Nephron progenitor cell (in vitro differentiated cells): Measurements from ENCODE around the gene PSTK.

Source experiments
- DNase-seq: peaks from one replicate; pipeline ENCODE4 v3.0.0; 2021
- H3K27ac Mint-ChIP-seq: 2 replicates; pipeline ENCODE4 v1.8.0; 2021; ENCODE audit warnings: mild to moderate bottlenecking, moderate library complexity, mixed read lengths
- H3K27me3 Mint-ChIP-seq: 2 replicates; pipeline ENCODE4 v1.8.0; 2021; ENCODE audit warnings: mild to moderate bottlenecking, low read depth, mixed read lengths; ENCODE audit not compliant: poor library complexity
- H3K36me3 Mint-ChIP-seq: 2 replicates; pipeline ENCODE4 v1.8.0; 2021; ENCODE audit warnings: low read depth, mixed read lengths
- H3K4me1 Mint-ChIP-seq: 2 replicates; pipeline ENCODE4 v1.8.0; 2021; ENCODE audit warnings: mixed read lengths
- H3K4me3 Mint-ChIP-seq: 2 replicates; pipeline ENCODE4 v1.8.0; 2021; ENCODE audit warnings: mild to moderate bottlenecking, moderate library complexity, mixed read lengths
- H3K9me3 Mint-ChIP-seq: 2 replicates; pipeline ENCODE4 v1.8.0; 2021; ENCODE audit warnings: mild to moderate bottlenecking, moderate library complexity, mixed read lengths
- CTCF ChIP-seq: fragments of 200-600 bp; sonication (generic); IDR thresholded peaks from 2 replicates; pipeline ENCODE4 v1.5.0; 2021; ENCODE audit warnings: antibody characterized with exemption

PSTK gene

GRCh38 chr10:122986335-122986734 is 6.1 kb downstream of the PSTK start:
- no peaks in the 10 kb centered on the region for H3K27me3 Mint-ChIP-seq
- H3K27ac Mint-ChIP-seq, result no peak overlapping the region
- H3K36me3 Mint-ChIP-seq, result peaks cover 13% of the 10 kb centered on the region
- no peak for TF ChIP-seq CTCF
- H3K4me1 Mint-ChIP-seq, result peaks cover 7% of the 10 kb centered on the region
- no peak for DNase-seq
- H3K4me3 Mint-ChIP-seq, result no peak overlapping the region
- no peaks in the 10 kb centered on the region for H3K9me3 Mint-ChIP-seq

DNA sequence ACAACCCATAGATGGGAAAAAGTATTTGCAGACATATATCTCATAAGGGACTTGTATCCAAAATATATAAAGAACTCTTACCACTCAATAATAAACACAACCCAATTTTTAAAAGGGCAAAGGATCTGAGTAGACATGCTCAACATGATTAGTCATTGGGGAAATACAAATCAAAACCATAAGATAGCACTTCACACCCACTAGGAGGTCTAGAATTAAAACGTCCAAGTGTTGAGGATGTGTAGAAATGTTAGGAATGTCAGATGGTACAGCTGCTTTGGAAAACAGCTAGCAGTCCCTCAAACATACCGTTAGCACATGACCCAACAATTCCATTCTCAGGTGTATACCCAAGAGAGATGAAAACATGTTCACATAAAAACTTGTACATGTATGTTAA is 8.3 kb downstream of the PSTK start:
- no peaks in the 10 kb centered on the region for H3K27me3 Mint-ChIP-seq
- no peak for DNase-seq
- H3K36me3 Mint-ChIP-seq, result peaks cover 13% of the 10 kb centered on the region
- no peaks in the 10 kb centered on the region for H3K9me3 Mint-ChIP-seq
- H3K27ac Mint-ChIP-seq, result no peak overlapping the region
- peaks cover 5% of the 10 kb centered on the region for H3K4me1 Mint-ChIP-seq
- TF ChIP-seq CTCF, result no peak
- H3K4me3 Mint-ChIP-seq, result no peak overlapping the region

GRCh38 chr10:122990278-122990677 is 10.1 kb downstream of the PSTK start:
- Mint-ChIP-seq H3K27me3 (no peaks in the 10 kb centered on the region), H3K36me3 (peaks cover 18% of the 10 kb centered on the region), H3K4me1 (peaks cover 5% of the 10 kb centered on the region), H3K27ac (peak overlapping the region; percentile 97), H3K4me3 (no peak overlapping the region), H3K9me3 (no peaks in the 10 kb centered on the region)
- no peak for TF ChIP-seq CTCF
- no peak for DNase-seq

DNA sequence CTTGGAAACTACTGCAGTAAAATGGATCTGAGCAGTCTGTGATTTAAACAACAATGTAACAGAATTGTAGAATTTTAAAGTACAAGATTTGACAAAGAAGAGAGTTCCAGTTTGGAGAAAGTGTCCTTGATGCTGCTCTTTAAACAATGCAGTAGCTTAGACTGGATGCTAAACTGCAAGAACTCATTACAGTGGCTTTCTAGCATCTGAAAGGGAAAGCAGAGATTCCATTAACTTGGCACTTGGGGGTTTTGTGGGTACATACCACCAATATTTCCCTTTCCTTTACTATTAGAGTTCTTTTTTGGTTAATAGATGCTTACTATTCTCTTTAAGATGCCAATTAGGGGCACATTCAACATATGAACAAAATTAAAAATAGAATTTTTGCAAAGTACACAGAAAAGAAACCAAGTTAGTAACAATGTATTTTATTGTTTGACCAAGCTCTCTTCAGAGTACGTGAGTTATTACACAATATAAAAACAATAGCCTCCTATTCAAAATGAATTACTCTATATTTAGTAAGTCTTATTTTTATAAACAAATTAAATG is 11.9 kb downstream of the PSTK start:
- peaks cover 24% of the 10 kb centered on the region for H3K36me3 Mint-ChIP-seq
- H3K27me3 Mint-ChIP-seq, result no peaks in the 10 kb centered on the region
- H3K27ac Mint-ChIP-seq, result no peak overlapping the region
- no peak for DNase-seq
- no peaks in the 10 kb centered on the region for H3K9me3 Mint-ChIP-seq
- H3K4me1 Mint-ChIP-seq, result peaks cover 5% of the 10 kb centered on the region
- no peak for TF ChIP-seq CTCF
- no peak overlapping the region for H3K4me3 Mint-ChIP-seq

DNA sequence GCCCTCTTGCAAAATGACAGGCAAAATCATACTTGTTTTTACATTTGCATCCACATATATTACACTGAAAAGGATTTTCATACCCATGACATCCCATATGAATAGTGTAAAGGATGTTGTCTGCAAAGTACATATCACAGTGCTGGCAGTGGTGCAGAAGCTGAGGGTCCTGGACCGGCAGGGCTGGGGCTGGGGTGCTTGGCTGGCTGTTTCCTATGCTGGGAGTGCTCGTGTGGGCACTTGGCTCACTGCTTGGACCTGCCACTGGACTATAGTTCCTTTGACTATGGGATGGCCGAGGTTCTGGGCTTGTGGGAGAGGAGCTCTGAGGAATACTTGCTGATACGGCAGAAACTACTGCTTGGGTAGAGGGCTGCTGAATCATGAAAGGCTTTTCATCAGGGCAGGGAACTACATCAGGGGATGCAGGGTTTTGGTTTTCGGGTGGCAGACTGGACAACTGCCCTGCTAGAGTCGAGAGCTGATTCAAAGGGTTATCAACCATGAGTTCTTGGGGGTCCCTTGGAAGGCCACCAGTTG is 13.7 kb downstream of the PSTK start:
- Mint-ChIP-seq H3K27ac (no peak overlapping the region), H3K9me3 (no peaks in the 10 kb centered on the region), H3K36me3 (peaks cover 24% of the 10 kb centered on the region), H3K4me3 (no peak overlapping the region), H3K27me3 (no peaks in the 10 kb centered on the region), H3K4me1 (peaks cover 13% of the 10 kb centered on the region)
- no peak for DNase-seq
- no peak for TF ChIP-seq CTCF

DNA sequence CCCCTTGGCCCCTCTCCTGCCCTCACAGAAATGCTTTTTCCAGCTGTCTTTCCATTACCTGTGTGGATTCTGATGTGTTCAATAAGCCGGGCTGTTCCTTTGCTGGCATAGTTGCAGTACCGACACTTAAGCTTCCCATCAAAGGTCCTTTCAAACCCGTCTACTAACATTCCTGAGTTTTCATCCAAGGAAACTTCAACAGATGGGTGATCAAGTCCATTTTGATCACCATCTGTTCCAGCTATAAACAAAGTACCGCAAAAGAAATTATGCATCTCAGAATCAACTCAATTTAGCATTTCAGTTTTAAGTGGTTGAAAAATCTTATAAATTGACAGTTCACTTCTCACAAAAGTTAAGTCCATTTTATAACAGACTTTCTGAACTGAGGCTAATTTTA is 15.7 kb downstream of the PSTK start:
- Mint-ChIP-seq H3K27ac (no peak overlapping the region), H3K9me3 (no peaks in the 10 kb centered on the region), H3K4me3 (no peak overlapping the region), H3K4me1 (peaks cover 20% of the 10 kb centered on the region), H3K36me3 (peaks cover 27% of the 10 kb centered on the region), H3K27me3 (no peaks in the 10 kb centered on the region)
- TF ChIP-seq CTCF, result no peak
- DNase-seq, result no peak
